MM.1S (cell line): ENCODE data around the gene ICA1L.

Experiments
- DNase-seq: peaks from one replicate; pipeline ENCODE4 v3.0.0-alpha.2; 2015
- H2AFZ ChIP-seq: fragments of 300-600 bp; sonication (generic); 2 replicates; pipeline ENCODE4 v1.6.0; 2016; ENCODE audit warnings: antibody characterized with exemption, low read length
- H3F3A ChIP-seq: fragments of 300-600 bp; sonication (generic); 2 replicates; pipeline ENCODE4 v1.6.1; 2016; ENCODE audit warnings: mild to moderate bottlenecking, antibody characterized with exemption, low read length, moderate library complexity, mixed read lengths; ENCODE audit not compliant: insufficient read depth
- H3K27ac ChIP-seq: fragments of 300-600 bp; sonication (generic); 2 replicates; pipeline ENCODE4 v1.5.1; 2016; ENCODE audit warnings: mild to moderate bottlenecking, low read length
- H3K27me3 ChIP-seq: fragments of 300-600 bp; sonication (generic); replicated peaks from 2 replicates; pipeline ENCODE4 v1.6.0; 2016; ENCODE audit warnings: low read length; ENCODE audit not compliant: insufficient read depth
- H3K36me3 ChIP-seq: fragments of 300-600 bp; sonication (generic); replicated peaks from 2 replicates; pipeline ENCODE4 v1.6.1; 2016; ENCODE audit warnings: mild to moderate bottlenecking, low read length, mixed read lengths; ENCODE audit not compliant: insufficient read depth
- H3K4me1 ChIP-seq: fragments of 300-600 bp; sonication (generic); 2 replicates; pipeline ENCODE4 v1.6.1; 2016; ENCODE audit warnings: low read length, mixed read lengths
- H3K4me2 ChIP-seq: fragments of 300-600 bp; sonication (generic); 2 replicates; pipeline ENCODE4 v1.6.0; 2016; ENCODE audit warnings: low read depth, low read length
- H3K4me3 ChIP-seq: fragments of 300-600 bp; sonication (generic); 2 replicates; pipeline ENCODE4 v1.5.1; 2016; ENCODE audit warnings: low read length, mixed read lengths
- H3K79me2 ChIP-seq: fragments of 300-600 bp; sonication (generic); 2 replicates; pipeline ENCODE4 v1.6.1; 2016; ENCODE audit warnings: mixed run types, low read length, mixed read lengths
- H3K9ac ChIP-seq: fragments of 300-600 bp; sonication (generic); 2 replicates; pipeline ENCODE4 v1.6.1; 2016; ENCODE audit warnings: low read length, mixed read lengths
- H3K9me2 ChIP-seq: fragments of 300-600 bp; sonication (generic); replicated peaks from 2 replicates; pipeline ENCODE4 v1.6.1; 2016; ENCODE audit warnings: mild to moderate bottlenecking, low read length, mixed read lengths; ENCODE audit not compliant: insufficient read depth
- H3K9me3 ChIP-seq: fragments of 300-600 bp; sonication (generic); replicated peaks from 2 replicates; pipeline ENCODE4 v1.6.1; 2016; ENCODE audit warnings: mild to moderate bottlenecking, low read length, mixed read lengths; ENCODE audit not compliant: insufficient read depth
- H4K20me1 ChIP-seq: fragments of 300-600 bp; sonication (generic); 2 replicates; pipeline ENCODE4 v1.6.1; 2016; ENCODE audit warnings: mild to moderate bottlenecking, low read length, moderate library complexity, mixed read lengths; ENCODE audit not compliant: insufficient read depth
- EZH2 ChIP-seq: fragments of 300-600 bp; sonication (generic); optimal IDR thresholded peaks from 2 replicates; pipeline ENCODE3; 2017; ENCODE audit warnings: low read depth, mild to moderate bottlenecking, antibody characterized with exemption, low read length, mixed read lengths
- EZH2phosphoT487 ChIP-seq: fragments of 300-600 bp; sonication (generic); IDR thresholded peaks from 2 replicates; pipeline ENCODE4 v1.6.1; 2018; ENCODE audit warnings: antibody characterized with exemption, low read length
- TF ChIP-seq, protein P1 (sequence below): fragments of 300-600 bp; sonication (generic); IDR thresholded peaks from 2 replicates; pipeline ENCODE4 v1.5.1; 2016; ENCODE audit warnings: antibody characterized with exemption, low read length, mixed read lengths

The ICA1L gene

GRCh38 chr2:202797944-202798343, 73.6 kb downstream of the ICA1L start:
- Histone ChIP-seq H3K36me3 (no peaks in the 10 kb centered on the region), H4K20me1 (no peaks in the 10 kb centered on the region), H3K27me3 (no peaks in the 10 kb centered on the region), H3K4me1 (no peaks in the 10 kb centered on the region), H3K9ac (no peak overlapping the region), H3F3A (no peaks in the 10 kb centered on the region), H3K9me3 (no peaks in the 10 kb centered on the region), H3K4me2 (no peak overlapping the region), H2AFZ (no peak overlapping the region), H3K4me3 (no peak overlapping the region), H3K79me2 (no peaks in the 10 kb centered on the region), H3K27ac (no peak overlapping the region), H3K9me2 (no peaks in the 10 kb centered on the region)
- DNase-seq: no peak
- no peak for TF ChIP-seq EZH2phosphoT487
- TF ChIP-seq, protein P1, sequence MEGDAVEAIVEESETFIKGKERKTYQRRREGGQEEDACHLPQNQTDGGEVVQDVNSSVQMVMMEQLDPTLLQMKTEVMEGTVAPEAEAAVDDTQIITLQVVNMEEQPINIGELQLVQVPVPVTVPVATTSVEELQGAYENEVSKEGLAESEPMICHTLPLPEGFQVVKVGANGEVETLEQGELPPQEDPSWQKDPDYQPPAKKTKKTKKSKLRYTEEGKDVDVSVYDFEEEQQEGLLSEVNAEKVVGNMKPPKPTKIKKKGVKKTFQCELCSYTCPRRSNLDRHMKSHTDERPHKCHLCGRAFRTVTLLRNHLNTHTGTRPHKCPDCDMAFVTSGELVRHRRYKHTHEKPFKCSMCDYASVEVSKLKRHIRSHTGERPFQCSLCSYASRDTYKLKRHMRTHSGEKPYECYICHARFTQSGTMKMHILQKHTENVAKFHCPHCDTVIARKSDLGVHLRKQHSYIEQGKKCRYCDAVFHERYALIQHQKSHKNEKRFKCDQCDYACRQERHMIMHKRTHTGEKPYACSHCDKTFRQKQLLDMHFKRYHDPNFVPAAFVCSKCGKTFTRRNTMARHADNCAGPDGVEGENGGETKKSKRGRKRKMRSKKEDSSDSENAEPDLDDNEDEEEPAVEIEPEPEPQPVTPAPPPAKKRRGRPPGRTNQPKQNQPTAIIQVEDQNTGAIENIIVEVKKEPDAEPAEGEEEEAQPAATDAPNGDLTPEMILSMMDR: no peak

GRCh38 chr2:202790676-202791075, 80.9 kb downstream of the ICA1L start:
- Histone ChIP-seq H3K9me2 (no peaks in the 10 kb centered on the region), H3K9me3 (no peaks in the 10 kb centered on the region), H4K20me1 (no peaks in the 10 kb centered on the region), H3K9ac (no peak overlapping the region), H3K36me3 (no peaks in the 10 kb centered on the region), H3F3A (no peaks in the 10 kb centered on the region), H3K27me3 (no peaks in the 10 kb centered on the region), H3K27ac (no peak overlapping the region), H3K79me2 (no peaks in the 10 kb centered on the region), H3K4me2 (no peak overlapping the region), H3K4me3 (no peak overlapping the region), H2AFZ (no peak overlapping the region), H3K4me1 (no peaks in the 10 kb centered on the region)
- DNase-seq: no peak
- TF ChIP-seq, protein P1: no peak
- no peak for TF ChIP-seq EZH2phosphoT487
- TF ChIP-seq EZH2: no peak

- no peaks in the 10 kb centered on the region for H4K20me1 ChIP-seq
- H3K4me1 ChIP-seq: no peaks in the 10 kb centered on the region
- no peak overlapping the region for H2AFZ ChIP-seq
- no peak overlapping the region for H3K9ac ChIP-seq
- no peaks in the 10 kb centered on the region for H3F3A ChIP-seq
- TF ChIP-seq EZH2: no peak
- no peak for TF ChIP-seq EZH2phosphoT487
- TF ChIP-seq, protein P1: no peak
- H3K79me2 ChIP-seq: no peaks in the 10 kb centered on the region
- no peaks in the 10 kb centered on the region for H3K9me2 ChIP-seq
- no peak overlapping the region for H3K4me3 ChIP-seq
- no peaks in the 10 kb centered on the region for H3K27me3 ChIP-seq
- H3K36me3 ChIP-seq: no peaks in the 10 kb centered on the region
- H3K27ac ChIP-seq: no peak overlapping the region
- H3K4me2 ChIP-seq: no peak overlapping the region
- no peaks in the 10 kb centered on the region for H3K9me3 ChIP-seq
- no peak for DNase-seq
Measured at GRCh38 chr2:202786842-202787241, 84.7 kb downstream of the ICA1L start.
